ENCODE results near the gene SPIN3. TPM values are rescaled to one million over a fixed set of nuclear protein-coding genes. Genes with fewer than 3 reads are reported as not detected.

Gene SPIN3
- total and polyA plus RNA-seq, 4 donors, result 2.7 to 9.2 (median 3.6) TPM

DNA sequence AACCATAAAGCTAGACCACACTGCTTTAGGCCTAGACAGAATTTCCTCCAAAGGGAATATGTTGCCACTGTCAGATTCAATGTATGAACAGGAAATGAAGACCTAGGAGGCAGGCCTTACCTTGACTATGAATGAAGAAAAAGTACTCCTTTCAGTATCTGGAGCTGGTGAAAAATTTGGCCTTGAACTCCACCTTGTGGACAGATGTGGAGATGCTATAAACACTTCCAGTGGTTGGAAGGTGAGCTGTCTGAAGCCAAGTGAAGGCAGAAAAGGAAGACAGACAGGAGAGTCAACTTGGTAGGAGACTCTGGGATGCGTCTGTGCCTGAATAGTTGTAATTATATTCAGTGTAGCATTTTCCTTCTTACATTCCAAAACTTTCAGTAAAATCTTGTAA, 17.2 kb downstream of the SPIN3 start:
- Histone ChIP-seq H3K4me1 (ENCODE audit: control insufficient read depth in 4 of 4, insufficient read depth in 4 of 4, low read length in 3 of 4) (no peaks in the 10 kb centered on the region), H3K9ac (ENCODE audit: low read depth in 1 of 2, low read length in 2 of 2) (no peak overlapping the region), H3K27ac (ENCODE audit: low read depth in 1 of 2, low read length in 2 of 2) (no peak overlapping the region), H3K9me3 (ENCODE audit: control insufficient read depth in 4 of 4, low read length in 3 of 4) (no peaks in the 10 kb centered on the region), H3K4me3 (ENCODE audit: low read depth in 1 of 3, low read length in 3 of 3) (no peak overlapping the region), H3K36me3 (ENCODE audit: control insufficient read depth in 4 of 4, insufficient read depth in 3 of 4, low read depth in 1 of 4, low read length in 3 of 4) (peaks cover 4 to 26% (median 19%) of the 10 kb centered on the region in 4 donors), H3K27me3 (ENCODE audit: control insufficient read depth in 4 of 4, insufficient read depth in 4 of 4, low read length in 3 of 4) (no peaks in the 10 kb centered on the region)
- TF ChIP-seq RAD21 (IDR thresholded peaks at IDR 0.05), result peak; percentile 81 to 88
- TF ChIP-seq SP1 (IDR thresholded peaks at IDR 0.05), result no peak
- TF ChIP-seq, protein P1, sequence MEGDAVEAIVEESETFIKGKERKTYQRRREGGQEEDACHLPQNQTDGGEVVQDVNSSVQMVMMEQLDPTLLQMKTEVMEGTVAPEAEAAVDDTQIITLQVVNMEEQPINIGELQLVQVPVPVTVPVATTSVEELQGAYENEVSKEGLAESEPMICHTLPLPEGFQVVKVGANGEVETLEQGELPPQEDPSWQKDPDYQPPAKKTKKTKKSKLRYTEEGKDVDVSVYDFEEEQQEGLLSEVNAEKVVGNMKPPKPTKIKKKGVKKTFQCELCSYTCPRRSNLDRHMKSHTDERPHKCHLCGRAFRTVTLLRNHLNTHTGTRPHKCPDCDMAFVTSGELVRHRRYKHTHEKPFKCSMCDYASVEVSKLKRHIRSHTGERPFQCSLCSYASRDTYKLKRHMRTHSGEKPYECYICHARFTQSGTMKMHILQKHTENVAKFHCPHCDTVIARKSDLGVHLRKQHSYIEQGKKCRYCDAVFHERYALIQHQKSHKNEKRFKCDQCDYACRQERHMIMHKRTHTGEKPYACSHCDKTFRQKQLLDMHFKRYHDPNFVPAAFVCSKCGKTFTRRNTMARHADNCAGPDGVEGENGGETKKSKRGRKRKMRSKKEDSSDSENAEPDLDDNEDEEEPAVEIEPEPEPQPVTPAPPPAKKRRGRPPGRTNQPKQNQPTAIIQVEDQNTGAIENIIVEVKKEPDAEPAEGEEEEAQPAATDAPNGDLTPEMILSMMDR (IDR thresholded peaks at IDR 0.05; ENCODE audit: low read depth, low read length, missing input control), result peak; percentile 53
- WGBS, result 48% methylated on average over 1 of the region's 1 CpG
- DNase-seq (ENCODE audit: low spot score), result no peak

GRCh38 chrX:56975611-56976010, 19.7 kb downstream of the SPIN3 start:
- no peaks in the 10 kb centered on the region for H3K9me3 ChIP-seq (ENCODE audit: control insufficient read depth in 4 of 4, low read length in 3 of 4)
- no peak overlapping the region for H3K9ac ChIP-seq (ENCODE audit: low read depth in 1 of 2, low read length in 2 of 2)
- no peak overlapping the region for H3K4me3 ChIP-seq (ENCODE audit: low read depth in 1 of 3, low read length in 3 of 3)
- H3K4me1 ChIP-seq (ENCODE audit: control insufficient read depth in 4 of 4, insufficient read depth in 4 of 4, low read length in 3 of 4), result no peaks in the 10 kb centered on the region
- H3K27me3 ChIP-seq (ENCODE audit: control insufficient read depth in 4 of 4, insufficient read depth in 4 of 4, low read length in 3 of 4), result no peaks in the 10 kb centered on the region
- 77% methylated on average over 2 of the region's 2 CpGs for WGBS
- no peak overlapping the region for H3K27ac ChIP-seq (ENCODE audit: low read depth in 1 of 2, low read length in 2 of 2)
- no peak for DNase-seq (ENCODE audit: low spot score)
- TF ChIP-seq FOXA1 (IDR thresholded peaks at IDR 0.05) (no peak), ATF3 (IDR thresholded peaks at IDR 0.05) (no peak)
- H3K36me3 ChIP-seq (ENCODE audit: control insufficient read depth in 4 of 4, insufficient read depth in 3 of 4, low read depth in 1 of 4, low read length in 3 of 4), result peaks cover 4 to 15% (median 7%) of the 10 kb centered on the region in 4 donors

GRCh38 chrX:56974408-56974807, 20.9 kb downstream of the SPIN3 start:
- H3K27me3 ChIP-seq (ENCODE audit: control insufficient read depth in 4 of 4, insufficient read depth in 4 of 4, low read length in 3 of 4), result no peaks in the 10 kb centered on the region
- 94% methylated on average over 3 of the region's 3 CpGs for WGBS
- H3K36me3 ChIP-seq (ENCODE audit: control insufficient read depth in 4 of 4, insufficient read depth in 3 of 4, low read depth in 1 of 4, low read length in 3 of 4), result peaks cover 3 to 12% (median 7%) of the 10 kb centered on the region in 4 donors

More at GRCh38 chrX:56974408-56974807, 20.9 kb downstream of the SPIN3 start:
- no peak overlapping the region for H3K27ac ChIP-seq (ENCODE audit: low read depth in 1 of 2, low read length in 2 of 2)
- no peak overlapping the region for H3K9ac ChIP-seq (ENCODE audit: low read depth in 1 of 2, low read length in 2 of 2)
- no peaks in the 10 kb centered on the region for H3K9me3 ChIP-seq (ENCODE audit: control insufficient read depth in 4 of 4, low read length in 3 of 4)
- no peak overlapping the region for H3K4me3 ChIP-seq (ENCODE audit: low read depth in 1 of 3, low read length in 3 of 3)
- no peak for DNase-seq (ENCODE audit: low spot score)
- H3K4me1 ChIP-seq (ENCODE audit: control insufficient read depth in 4 of 4, insufficient read depth in 4 of 4, low read length in 3 of 4), result no peaks in the 10 kb centered on the region
- TF ChIP-seq ATF3 (IDR thresholded peaks at IDR 0.05) (no peak), HNF4A (conservative IDR thresholded peaks at IDR 0.05) (no peak), NR2F2 (IDR thresholded peaks at IDR 0.05) (no peak), JUND (IDR thresholded peaks at IDR 0.05) (no peak), GABPA (IDR thresholded peaks at IDR 0.05 in 1 of 2, conservative IDR thresholded peaks at IDR 0.05 in 1 of 2) (no peak), SP1 (IDR thresholded peaks at IDR 0.05) (no peak), YY1 (IDR thresholded peaks at IDR 0.05) (no peak), FOXA1 (IDR thresholded peaks at IDR 0.05) (no peak), TAF1 (conservative IDR thresholded peaks at IDR 0.05) (no peak), EGR1 (IDR thresholded peaks at IDR 0.05; ENCODE audit: low read depth in 2 of 2) (no peak), FOXA2 (IDR thresholded peaks at IDR 0.05) (no peak), RXRA (IDR thresholded peaks at IDR 0.05) (no peak), HNF4G (IDR thresholded peaks at IDR 0.05) (no peak)
- TF ChIP-seq, protein P2, sequence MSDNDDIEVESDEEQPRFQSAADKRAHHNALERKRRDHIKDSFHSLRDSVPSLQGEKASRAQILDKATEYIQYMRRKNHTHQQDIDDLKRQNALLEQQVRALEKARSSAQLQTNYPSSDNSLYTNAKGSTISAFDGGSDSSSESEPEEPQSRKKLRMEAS (IDR thresholded peaks at IDR 0.05), result no peak
- TF ChIP-seq, protein P1 (IDR thresholded peaks at IDR 0.05; ENCODE audit: low read depth, low read length, missing input control), result no peak

Measured in liver (tissue), 9 donors.